Measurements from ENCODE around the gene CBX2.

DNA sequence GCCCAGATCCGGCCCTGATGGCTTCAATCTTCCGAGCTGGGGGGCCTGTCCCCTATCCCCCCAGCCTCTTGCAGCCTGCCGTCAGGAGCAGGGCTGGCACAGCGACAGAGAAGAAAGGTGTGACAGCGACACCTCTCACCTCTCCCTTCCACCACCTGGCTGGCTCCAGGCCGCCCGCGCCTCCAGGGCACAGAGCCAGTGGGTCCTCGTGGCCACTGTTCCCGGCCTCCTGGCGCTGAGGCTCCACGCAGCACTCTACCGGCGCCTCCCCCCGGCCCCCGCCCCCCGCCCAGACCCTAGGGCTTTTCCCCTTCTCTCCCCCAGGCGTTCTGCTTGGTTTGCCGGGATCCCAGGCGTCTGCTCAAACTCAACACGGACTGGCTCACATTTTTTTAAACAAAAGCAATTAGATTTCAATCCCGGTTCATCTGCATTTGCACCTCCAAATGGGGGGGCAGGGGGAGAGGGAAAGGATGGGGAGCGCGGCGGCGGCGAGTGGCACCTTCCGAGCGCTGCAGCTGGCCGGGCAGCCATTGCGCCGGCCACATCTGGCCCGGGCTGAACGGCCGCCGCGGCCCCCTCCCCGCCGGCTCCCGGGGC is 31.7 kb downstream of the CBX2 start:
- TF ChIP-seq, protein P1, sequence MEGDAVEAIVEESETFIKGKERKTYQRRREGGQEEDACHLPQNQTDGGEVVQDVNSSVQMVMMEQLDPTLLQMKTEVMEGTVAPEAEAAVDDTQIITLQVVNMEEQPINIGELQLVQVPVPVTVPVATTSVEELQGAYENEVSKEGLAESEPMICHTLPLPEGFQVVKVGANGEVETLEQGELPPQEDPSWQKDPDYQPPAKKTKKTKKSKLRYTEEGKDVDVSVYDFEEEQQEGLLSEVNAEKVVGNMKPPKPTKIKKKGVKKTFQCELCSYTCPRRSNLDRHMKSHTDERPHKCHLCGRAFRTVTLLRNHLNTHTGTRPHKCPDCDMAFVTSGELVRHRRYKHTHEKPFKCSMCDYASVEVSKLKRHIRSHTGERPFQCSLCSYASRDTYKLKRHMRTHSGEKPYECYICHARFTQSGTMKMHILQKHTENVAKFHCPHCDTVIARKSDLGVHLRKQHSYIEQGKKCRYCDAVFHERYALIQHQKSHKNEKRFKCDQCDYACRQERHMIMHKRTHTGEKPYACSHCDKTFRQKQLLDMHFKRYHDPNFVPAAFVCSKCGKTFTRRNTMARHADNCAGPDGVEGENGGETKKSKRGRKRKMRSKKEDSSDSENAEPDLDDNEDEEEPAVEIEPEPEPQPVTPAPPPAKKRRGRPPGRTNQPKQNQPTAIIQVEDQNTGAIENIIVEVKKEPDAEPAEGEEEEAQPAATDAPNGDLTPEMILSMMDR (IDR thresholded peaks at IDR 0.05; ENCODE audit: low read length): no peak
- TF ChIP-seq EZH2 (IDR thresholded peaks at IDR 0.05; ENCODE audit: borderline replicate concordance, low read length): no peak
